Immature natural killer cell (primary cell): ENCODE data around the gene PRPF4. TPM values are rescaled to one million over a fixed set of nuclear protein-coding genes. Genes with fewer than 3 reads are reported as not detected.
"Not testable (repeated sequence)": the region's sequence is repeated elsewhere in the genome, so short reads cannot be mapped to it uniquely, and the experiment has no call there.

Experiments
- DNase-seq, 3 donors: peaks; one replicate each; pipeline ENCODE4 v3.0.0; 2022; ENCODE audit warnings: mixed read lengths in 1 of 3
- H3K27ac Mint-ChIP-seq, 6 donors: one replicate each; pipeline ENCODE4 v1.8.0; 2020; ENCODE audit warnings: mixed read lengths in 6 of 6, mild to moderate bottlenecking in 5 of 6, inconsistent platforms in 4 of 6, moderate library complexity in 3 of 6
- H3K27me3 Mint-ChIP-seq, 3 donors: one replicate each; pipeline ENCODE4 v1.8.0; 2020 to 2021; ENCODE audit warnings: low read depth in 3 of 3, mild to moderate bottlenecking in 3 of 3, mixed read lengths in 3 of 3, moderate library complexity in 3 of 3, inconsistent platforms in 1 of 3
- H3K36me3 Mint-ChIP-seq, 3 donors: one replicate each; pipeline ENCODE4 v1.8.0; 2020; ENCODE audit warnings: mixed read lengths in 3 of 3, inconsistent platforms in 2 of 3, mild to moderate bottlenecking in 2 of 3
- H3K4me1 Mint-ChIP-seq, 2 donors: one replicate each; pipeline ENCODE4 v1.8.0; 2020; ENCODE audit warnings: inconsistent platforms in 2 of 2, mild to moderate bottlenecking in 2 of 2, mixed read lengths in 2 of 2, moderate library complexity in 1 of 2
- H3K4me3 Mint-ChIP-seq, 5 donors: one replicate each; pipeline ENCODE4 v1.8.0; 2020; ENCODE audit warnings: mild to moderate bottlenecking in 5 of 5, mixed read lengths in 5 of 5, inconsistent platforms in 3 of 5, moderate library complexity in 3 of 5
- H3K9me3 Mint-ChIP-seq, 6 donors: one replicate each; pipeline ENCODE4 v1.8.0; 2020; ENCODE audit warnings: mild to moderate bottlenecking in 6 of 6, mixed read lengths in 6 of 6, inconsistent platforms in 4 of 6, moderate library complexity in 3 of 6
- polyA plus RNA-seq, 3 donors: library from polyadenylated mRNA; unstranded; fragments of 300-500 nt; fragmentation: Illumina TruSeq; gene quantifications; one replicate each; pipeline ENCODE4 v1.2.3, GENCODE V29; 2021

Gene PRPF4
- polyA plus RNA-seq, 3 donors from 2014 or later: 17.7 to 25.6 (median 25.1) TPM

DNA sequence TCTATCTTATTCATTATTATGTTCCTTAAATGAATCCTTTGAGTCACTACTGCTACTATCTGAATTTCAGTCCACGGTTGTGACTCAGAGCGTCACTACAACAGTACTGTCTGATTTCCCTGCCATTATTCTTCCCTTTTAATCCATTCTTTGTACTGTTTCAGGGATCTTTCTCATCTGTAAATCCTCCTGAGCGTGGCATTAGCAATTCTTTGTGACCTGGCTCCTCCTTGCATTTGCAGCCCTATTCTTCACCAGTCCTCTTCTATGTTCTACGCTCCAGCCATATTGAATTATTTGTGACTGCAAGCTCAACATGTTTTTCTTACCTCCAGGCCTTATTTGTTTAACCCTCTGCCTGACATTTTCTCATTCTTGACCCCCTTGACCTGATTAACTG is 5.9 kb downstream of the PRPF4 start:
- Mint-ChIP-seq H3K4me1 (peaks cover 5 to 14% of the 10 kb centered on the region in 2 donors), H3K9me3 (no peaks in the 10 kb centered on the region), H3K4me3 (no peak overlapping the region), H3K27ac (peak overlapping the region in 3 of 6 donors; percentile 17 to 28 (median 25)), H3K36me3 (peaks cover 26 to 57% (median 47%) of the 10 kb centered on the region in 3 donors), H3K27me3 (peaks cover 0 to 1% (median 0%) of the 10 kb centered on the region in 3 donors)
- no peak for DNase-seq

DNA sequence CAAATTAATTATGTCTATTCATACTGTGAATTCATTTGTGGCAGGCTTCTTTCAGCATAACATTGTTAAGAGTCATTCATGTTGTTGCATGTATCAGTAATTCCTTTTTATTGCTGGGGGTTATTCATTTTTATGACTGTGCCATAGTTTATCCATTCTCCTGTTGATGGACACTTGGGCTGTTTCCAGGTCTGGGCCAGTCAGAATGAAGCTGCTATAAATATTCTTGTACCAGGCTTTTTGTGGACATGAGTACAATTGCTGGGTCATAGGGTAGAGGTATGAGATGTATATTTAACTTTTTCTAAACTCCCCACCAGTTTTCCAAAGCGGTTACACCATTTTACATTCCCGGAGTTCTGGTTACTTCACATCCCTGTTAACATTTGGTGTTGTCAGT is 13.6 kb downstream of the PRPF4 start:
- no peaks in the 10 kb centered on the region for H3K9me3 Mint-ChIP-seq
- H3K27me3 Mint-ChIP-seq: no peaks in the 10 kb centered on the region
- H3K36me3 Mint-ChIP-seq: peaks cover 21 to 65% (median 32%) of the 10 kb centered on the region in 3 donors
- H3K4me1 Mint-ChIP-seq: no peaks in the 10 kb centered on the region
- DNase-seq: no peak
- no peak overlapping the region for H3K4me3 Mint-ChIP-seq
- H3K27ac Mint-ChIP-seq: no peak overlapping the region

DNA sequence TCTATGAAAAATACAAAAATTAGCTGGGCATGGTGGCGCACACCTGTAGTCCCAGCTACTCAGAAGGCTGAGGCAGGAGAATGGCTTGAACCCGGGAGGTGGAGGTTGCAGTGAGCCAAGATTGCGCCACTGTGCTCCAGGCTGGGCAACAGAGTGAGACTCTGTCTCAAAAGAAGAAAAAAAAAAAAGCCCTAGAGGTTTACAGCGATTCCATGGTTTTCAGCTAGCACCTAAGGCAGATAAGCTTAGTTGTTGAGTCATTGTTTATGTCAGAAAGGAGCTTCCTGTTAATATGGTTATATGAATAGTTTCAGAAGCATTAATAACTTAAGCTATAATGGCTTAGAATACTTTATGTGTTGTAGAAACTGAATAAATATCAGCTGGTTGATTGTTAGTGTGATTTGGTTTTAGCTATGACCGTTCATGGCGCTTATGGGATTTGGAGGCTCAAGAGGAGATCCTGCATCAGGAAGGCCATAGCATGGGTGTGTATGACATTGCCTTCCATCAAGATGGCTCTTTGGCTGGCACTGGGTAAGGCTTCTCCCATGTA is 14.7 kb downstream of the PRPF4 start:
- Mint-ChIP-seq H3K27ac (no peak overlapping the region), H3K36me3 (peaks cover 15 to 56% (median 24%) of the 10 kb centered on the region in 3 donors), H3K4me3 (no peak overlapping the region), H3K4me1 (no peaks in the 10 kb centered on the region), H3K27me3 (peaks cover 0 to 2% (median 0%) of the 10 kb centered on the region in 3 donors), H3K9me3 (no peaks in the 10 kb centered on the region)
- no peak for DNase-seq

DNA sequence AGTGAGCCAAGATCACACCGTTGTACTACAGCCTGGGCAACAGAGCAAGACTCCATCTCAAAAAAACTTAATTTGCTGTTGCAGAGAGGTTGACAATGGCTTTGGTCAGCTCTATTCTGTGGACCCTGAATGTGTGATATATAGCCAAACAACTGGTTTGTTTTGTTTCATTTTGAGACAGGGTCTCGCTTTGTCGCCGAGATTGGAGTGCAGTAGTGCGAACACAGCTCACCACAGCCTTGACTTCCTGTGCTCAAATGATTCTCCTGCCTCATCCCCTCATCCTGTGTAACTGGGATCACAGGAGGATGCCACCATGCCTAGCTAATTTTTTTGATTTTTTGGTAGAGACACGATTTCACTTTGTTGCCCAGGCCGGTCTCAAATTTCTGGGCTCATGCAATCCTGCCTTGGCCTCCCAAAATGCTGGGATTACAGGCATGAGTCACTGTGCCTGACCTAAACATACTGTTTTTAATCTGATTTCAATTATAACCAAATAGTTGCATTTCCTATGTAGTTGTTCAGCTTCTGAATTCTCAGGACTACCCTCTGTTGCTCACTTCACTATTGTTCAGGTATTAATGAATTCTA is 17.9 kb downstream of the PRPF4 start:
- Mint-ChIP-seq H3K27me3 (peaks cover 0 to 2% (median 0%) of the 10 kb centered on the region in 3 donors), H3K9me3 (no peaks in the 10 kb centered on the region), H3K27ac (peak overlapping the region in 5 of 6 donors; percentile 10 to 64 (median 23)), H3K4me3 (no peak overlapping the region), H3K4me1 (no peaks in the 10 kb centered on the region), H3K36me3 (peaks cover 6 to 38% (median 21%) of the 10 kb centered on the region in 3 donors)
- DNase-seq: no peak

DNA sequence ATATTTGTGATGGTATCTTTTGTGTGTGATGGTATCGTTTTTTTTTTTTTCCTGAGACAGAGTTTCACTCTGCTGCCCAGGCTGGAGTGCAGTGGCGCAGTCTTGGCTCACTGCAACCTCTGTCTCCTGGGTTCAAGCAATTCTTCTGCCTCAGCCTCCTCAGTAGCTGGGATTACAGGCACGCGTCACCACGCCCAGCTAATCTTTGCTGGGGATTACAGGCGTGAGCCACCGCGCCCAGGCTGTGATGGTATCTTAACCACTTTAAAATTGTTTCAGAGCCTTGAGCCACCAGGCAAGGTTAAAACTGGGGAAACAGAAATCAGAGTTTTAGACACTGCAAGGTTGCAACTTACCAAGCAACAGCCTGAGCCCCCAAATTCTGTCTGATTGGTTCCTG is 20.8 kb downstream of the PRPF4 start:
- not testable (repeated sequence) for H3K9me3 Mint-ChIP-seq, H3K27ac Mint-ChIP-seq, H3K4me1 Mint-ChIP-seq, DNase-seq, H3K4me3 Mint-ChIP-seq, H3K27me3 Mint-ChIP-seq
- peaks cover 0 to 17% (median 4%) of the 10 kb centered on the region in 3 donors for H3K36me3 Mint-ChIP-seq

DNA sequence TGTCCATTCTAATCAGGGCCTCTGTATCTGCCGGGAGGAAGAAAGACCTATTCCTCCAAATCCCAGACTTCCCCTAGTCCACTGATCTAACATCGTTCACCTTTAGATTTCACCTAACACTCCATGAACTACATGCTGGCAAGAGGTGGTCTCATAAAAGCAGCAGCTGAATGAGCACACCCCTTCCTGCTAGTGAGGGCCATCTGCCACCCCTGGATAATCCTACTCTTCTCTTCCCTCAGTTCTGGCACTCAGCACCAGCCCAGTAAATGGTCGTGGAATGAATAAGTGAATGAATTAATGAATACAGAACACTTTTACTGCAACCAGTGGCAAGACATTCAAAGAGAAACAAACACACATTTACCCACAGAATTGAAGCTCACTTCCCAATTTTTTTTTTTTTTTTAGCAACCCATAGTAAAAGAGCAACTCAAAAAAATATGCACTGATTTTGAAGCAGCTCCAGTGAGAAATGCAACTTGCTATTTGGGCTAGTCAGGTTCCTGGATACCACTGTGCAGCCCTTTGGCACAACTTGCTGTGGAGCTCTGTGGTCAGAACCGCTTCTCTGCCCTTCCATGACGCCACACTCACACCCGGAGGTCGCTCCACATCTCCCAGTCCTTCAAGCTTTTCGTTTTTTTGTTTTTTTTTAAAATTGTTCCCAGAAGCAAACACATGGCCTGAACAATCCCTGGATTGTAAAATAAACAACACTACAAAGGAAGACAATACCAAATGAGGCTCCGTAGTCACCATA is 21.5 kb downstream of the PRPF4 start:
- no peak for DNase-seq
- H3K4me3 Mint-ChIP-seq: no peak overlapping the region
- H3K36me3 Mint-ChIP-seq: peaks cover 0 to 10% (median 0%) of the 10 kb centered on the region in 3 donors
- peak overlapping the region in 1 of 6 donors; percentile 61 for H3K27ac Mint-ChIP-seq
- no peaks in the 10 kb centered on the region for H3K9me3 Mint-ChIP-seq
- H3K27me3 Mint-ChIP-seq: peaks cover 0 to 9% (median 2%) of the 10 kb centered on the region in 3 donors
- H3K4me1 Mint-ChIP-seq: no peaks in the 10 kb centered on the region

DNA sequence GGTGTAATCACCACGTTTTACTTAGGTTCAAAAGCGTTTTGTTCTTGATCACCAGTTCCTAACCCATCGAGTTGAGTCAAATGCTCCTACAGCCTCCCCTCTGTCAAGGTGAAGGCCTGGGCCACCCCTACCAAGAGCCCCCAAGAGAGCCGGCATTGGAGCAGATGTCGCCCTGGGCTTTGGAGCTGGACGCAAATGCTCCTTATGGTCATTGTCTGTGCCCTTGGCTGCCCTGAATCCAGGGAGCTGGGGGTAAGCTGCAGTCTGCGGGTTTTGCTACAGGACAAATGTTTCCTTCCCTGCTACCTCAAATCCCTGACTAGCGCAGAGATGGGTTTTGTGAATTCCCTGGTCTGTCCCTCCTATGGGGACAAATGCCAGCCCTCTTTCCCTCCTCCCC is 22.9 kb downstream of the PRPF4 start:
- DNase-seq: no peak
- Mint-ChIP-seq H3K27ac (no peak overlapping the region), H3K9me3 (no peaks in the 10 kb centered on the region), H3K4me1 (no peaks in the 10 kb centered on the region), H3K36me3 (no peaks in the 10 kb centered on the region), H3K27me3 (peaks cover 0 to 9% (median 3%) of the 10 kb centered on the region in 3 donors), H3K4me3 (no peak overlapping the region)

DNA sequence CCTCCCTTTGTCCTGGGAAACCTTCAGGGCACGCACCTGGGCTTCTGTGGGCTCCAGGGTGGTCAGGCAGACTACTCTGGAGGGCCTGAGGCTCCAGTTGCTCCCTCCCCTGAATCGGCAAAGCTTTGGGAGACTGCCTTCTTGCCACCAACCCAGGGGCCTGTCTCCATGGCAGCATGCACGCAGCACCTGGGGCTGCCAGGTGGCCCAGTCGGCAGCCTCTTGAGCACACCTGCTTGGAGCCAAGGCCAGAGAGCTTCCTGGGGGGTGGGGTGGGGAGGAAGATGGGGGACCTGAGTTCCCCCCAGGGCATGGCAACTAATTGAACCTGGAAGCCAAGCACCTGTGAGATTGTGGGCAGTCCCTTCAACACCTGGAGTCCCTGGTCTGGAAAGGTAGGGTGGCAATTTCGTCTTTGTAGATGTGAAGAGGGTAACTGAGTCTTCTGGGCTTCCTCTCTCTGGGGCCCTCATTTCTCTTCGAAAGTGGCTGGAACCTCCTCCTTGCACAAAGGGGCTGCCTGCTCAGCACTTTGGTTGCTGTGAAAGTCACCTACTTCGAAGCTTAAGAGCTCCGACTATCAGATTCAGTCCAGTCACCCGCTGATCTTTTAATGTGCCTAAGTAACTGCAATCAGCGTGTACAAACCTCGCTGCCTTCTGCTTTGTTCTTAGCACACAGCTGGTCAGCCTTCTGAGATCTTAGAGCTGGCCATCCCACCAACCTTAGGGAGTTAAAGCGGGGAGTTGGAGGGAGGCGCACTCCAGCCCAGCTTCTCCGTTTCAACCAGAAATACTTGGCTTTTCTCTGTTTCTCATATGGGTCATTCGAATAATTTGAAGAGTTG is 23.7 kb downstream of the PRPF4 start:
- Mint-ChIP-seq H3K27ac (no peak overlapping the region), H3K4me3 (no peak overlapping the region), H3K4me1 (no peaks in the 10 kb centered on the region), H3K9me3 (no peaks in the 10 kb centered on the region), H3K36me3 (no peaks in the 10 kb centered on the region), H3K27me3 (peaks cover 0 to 9% (median 3%) of the 10 kb centered on the region in 3 donors)
- no peak for DNase-seq

DNA sequence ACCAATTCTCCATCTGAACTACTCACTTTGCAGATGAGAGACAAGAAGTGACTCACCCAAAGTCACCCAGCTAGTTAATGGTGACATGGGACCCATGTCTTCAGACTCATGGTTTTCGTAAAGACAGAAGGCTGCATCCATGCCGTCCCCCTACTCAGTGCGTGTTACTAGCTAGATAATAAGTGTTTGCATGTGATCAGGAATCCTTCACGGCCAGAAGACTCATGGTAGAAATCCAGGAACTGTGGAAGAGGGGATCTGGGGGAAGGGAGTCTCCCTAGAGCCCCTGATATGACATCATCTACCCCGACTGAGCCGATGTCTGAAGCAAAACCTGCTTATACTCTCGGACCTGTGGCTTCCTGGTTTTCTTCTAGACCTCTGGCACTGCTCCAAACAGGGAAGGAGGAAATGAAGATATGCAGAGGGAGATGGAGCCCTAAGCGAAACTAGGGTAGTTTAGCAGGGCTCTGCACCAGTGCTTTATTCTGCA is 24.4 kb downstream of the PRPF4 start:
- no peaks in the 10 kb centered on the region for H3K4me1 Mint-ChIP-seq
- no peak overlapping the region for H3K27ac Mint-ChIP-seq
- no peak overlapping the region for H3K4me3 Mint-ChIP-seq
- H3K36me3 Mint-ChIP-seq: no peaks in the 10 kb centered on the region
- peaks cover 0 to 9% (median 3%) of the 10 kb centered on the region in 3 donors for H3K27me3 Mint-ChIP-seq
- no peak for DNase-seq
- no peaks in the 10 kb centered on the region for H3K9me3 Mint-ChIP-seq

DNA sequence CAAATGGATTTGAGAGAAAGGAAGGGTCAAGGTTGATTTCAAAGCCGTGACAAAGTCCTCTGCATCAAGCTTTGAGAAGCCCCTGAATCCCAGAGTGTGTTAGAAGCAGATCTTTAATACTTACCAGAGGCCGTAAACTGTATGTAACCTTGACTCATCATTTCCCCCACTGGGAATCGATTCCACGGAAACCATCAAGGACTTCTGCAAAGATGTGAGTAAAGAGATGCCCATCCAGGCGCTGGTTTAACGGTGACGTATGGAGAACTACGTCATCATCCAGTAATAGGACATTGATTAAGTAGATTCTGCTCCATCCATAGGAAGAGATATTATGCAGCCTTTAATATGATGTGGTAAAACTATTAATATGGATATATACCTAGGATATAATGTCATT is 26.1 kb downstream of the PRPF4 start:
- H3K27ac Mint-ChIP-seq: no peak overlapping the region
- no peaks in the 10 kb centered on the region for H3K9me3 Mint-ChIP-seq
- no peak overlapping the region for H3K4me3 Mint-ChIP-seq
- no peak for DNase-seq
- H3K4me1 Mint-ChIP-seq: no peaks in the 10 kb centered on the region
- peaks cover 0 to 13% (median 1%) of the 10 kb centered on the region in 3 donors for H3K27me3 Mint-ChIP-seq
- H3K36me3 Mint-ChIP-seq: no peaks in the 10 kb centered on the region

DNA sequence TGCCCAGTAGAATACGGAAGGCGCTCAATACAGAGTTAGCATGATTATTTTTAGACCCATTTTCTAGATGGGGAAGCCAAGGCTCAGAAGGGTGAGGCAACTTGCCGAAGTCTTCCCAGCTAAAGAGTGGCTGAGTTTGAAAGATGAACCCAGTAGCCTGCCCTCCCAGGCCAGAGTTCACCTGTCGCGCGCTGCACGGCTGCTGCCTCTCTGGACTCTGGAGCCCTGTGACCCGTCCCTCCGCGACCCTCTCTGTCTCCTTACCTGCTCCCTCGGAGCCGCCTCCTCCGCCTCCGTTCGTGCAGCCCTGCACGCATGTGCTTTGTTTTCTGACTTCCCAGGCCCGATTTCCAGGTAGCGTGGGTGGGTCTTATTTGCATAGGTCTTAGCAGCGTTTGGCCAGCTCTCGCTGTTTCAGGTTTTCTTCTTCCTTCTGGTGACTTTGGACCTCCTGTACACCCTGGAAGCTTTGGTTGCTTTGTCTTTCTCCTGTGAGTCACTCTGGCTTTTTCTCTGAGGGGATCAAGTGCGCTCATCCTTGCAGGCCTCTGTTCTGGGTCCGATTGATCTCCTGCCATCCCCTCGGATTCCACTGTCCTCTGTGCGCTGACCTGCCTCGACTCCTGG is 27.4 kb downstream of the PRPF4 start, which contains the start of gene RNF183:
TSS of gene RNF183 (minus strand) at position 585 of the 627 bp plus-strand sequence. CDS start 5,192 bp downstream, outside the sequence.
- H3K4me3 Mint-ChIP-seq: no peak within 1 kb of the TSS
- H3K9me3 Mint-ChIP-seq: no peaks in the 10 kb centered on the region
- H3K36me3 Mint-ChIP-seq: no peaks in the 10 kb centered on the region
- H3K27ac Mint-ChIP-seq: peak within 1 kb of the TSS in 1 of 6 donors; percentile 36
- no peak for DNase-seq
- H3K27me3 Mint-ChIP-seq: peaks cover 0 to 16% (median 1%) of the 10 kb centered on the region in 3 donors
- H3K4me1 Mint-ChIP-seq: no peaks in the 10 kb centered on the region

DNA sequence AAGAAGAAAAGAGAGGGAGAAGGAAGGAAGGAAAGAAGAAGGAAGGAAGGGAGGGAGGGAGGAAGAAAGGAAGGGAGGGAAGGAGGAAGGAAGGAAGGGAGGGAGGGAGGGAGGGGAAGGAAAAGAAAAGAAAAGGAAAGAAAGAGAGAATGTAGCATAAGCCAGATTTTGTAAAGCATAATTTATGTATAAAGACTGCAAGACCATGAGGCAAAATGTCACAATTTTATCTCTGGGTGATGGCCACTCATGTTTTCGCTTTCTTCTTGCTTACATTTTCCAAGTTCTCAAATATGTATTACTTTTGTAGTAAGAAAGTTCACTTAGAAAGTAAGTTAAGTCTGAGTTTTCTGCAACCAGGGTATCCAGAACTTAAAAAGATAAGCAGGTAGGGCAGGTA is 31.1 kb downstream of the PRPF4 start:
- no peak for DNase-seq
- Mint-ChIP-seq H3K4me3 (no peak overlapping the region), H3K36me3 (no peaks in the 10 kb centered on the region), H3K27ac (no peak overlapping the region), H3K27me3 (peaks cover 0 to 7% (median 1%) of the 10 kb centered on the region in 3 donors), H3K9me3 (no peaks in the 10 kb centered on the region), H3K4me1 (no peaks in the 10 kb centered on the region)

DNA sequence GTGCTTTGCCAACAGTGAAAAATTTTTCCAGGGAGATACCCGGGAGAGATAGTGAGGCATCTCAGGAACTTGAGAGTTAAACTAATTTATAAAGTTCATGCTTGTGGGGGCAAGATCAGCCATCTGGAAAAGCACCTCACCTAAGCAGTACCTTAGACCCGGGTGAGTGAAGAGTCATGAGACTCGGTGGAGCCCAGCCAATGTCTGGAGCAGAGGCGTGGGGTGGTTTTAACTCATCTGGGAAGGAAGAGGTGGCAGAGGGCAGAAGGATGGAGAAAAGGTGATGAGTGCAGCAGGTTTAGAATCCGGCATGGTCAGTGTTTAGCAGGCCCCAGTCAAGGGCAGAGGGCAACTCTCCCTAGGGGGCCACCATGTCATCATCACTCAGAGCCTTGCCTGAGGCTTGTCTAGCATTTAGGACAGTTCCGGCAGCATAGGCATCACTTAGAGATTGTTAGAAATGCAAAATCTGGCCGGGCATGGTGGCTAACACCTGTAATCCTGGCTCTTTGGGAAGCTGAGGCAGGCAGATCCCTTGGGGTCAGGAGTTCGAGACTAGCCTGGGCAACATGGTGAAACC is 32.0 kb downstream of the PRPF4 start:
- DNase-seq: no peak
- H3K27me3 Mint-ChIP-seq: peaks cover 0 to 9% (median 1%) of the 10 kb centered on the region in 3 donors
- H3K36me3 Mint-ChIP-seq: no peaks in the 10 kb centered on the region
- no peaks in the 10 kb centered on the region for H3K4me1 Mint-ChIP-seq
- no peaks in the 10 kb centered on the region for H3K9me3 Mint-ChIP-seq
- no peak overlapping the region for H3K27ac Mint-ChIP-seq
- no peak overlapping the region for H3K4me3 Mint-ChIP-seq
